ENCODE measurements around the gene KIF6. TPM values are rescaled to one million over a fixed set of nuclear protein-coding genes. Genes with fewer than 3 reads are reported as not detected.

KIF6 gene
- total and polyA plus RNA-seq, 11 donors: 0.06 to 0.77 (median 0.48) TPM

GRCh38 chr6:39520411-39520810 is 204.8 kb downstream of the KIF6 start:
- Histone ChIP-seq H3K36me3 (no peaks in the 10 kb centered on the region), H3K9me3 (no peaks in the 10 kb centered on the region), H3K4me1 (no peaks in the 10 kb centered on the region), H3K4me3 (no peak overlapping the region), H3K27ac (no peak overlapping the region), H3K27me3 (no peaks in the 10 kb centered on the region)
- 72 to 81% (median 80%) methylated on average over 5 of the region's 5 CpGs for WGBS, 4 donors
- ATAC-seq (no peak), DNase-seq (no peak)
- TF ChIP-seq, protein P1, sequence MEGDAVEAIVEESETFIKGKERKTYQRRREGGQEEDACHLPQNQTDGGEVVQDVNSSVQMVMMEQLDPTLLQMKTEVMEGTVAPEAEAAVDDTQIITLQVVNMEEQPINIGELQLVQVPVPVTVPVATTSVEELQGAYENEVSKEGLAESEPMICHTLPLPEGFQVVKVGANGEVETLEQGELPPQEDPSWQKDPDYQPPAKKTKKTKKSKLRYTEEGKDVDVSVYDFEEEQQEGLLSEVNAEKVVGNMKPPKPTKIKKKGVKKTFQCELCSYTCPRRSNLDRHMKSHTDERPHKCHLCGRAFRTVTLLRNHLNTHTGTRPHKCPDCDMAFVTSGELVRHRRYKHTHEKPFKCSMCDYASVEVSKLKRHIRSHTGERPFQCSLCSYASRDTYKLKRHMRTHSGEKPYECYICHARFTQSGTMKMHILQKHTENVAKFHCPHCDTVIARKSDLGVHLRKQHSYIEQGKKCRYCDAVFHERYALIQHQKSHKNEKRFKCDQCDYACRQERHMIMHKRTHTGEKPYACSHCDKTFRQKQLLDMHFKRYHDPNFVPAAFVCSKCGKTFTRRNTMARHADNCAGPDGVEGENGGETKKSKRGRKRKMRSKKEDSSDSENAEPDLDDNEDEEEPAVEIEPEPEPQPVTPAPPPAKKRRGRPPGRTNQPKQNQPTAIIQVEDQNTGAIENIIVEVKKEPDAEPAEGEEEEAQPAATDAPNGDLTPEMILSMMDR (IDR thresholded peaks at IDR 0.05): no peak
- TF ChIP-seq POLR2A (IDR thresholded peaks at IDR 0.05): no peak
- intact Hi-C loops (cut with DNase I): no loop called here

- H3K9me3 ChIP-seq: no peaks in the 10 kb centered on the region
- no peak overlapping the region for H3K27ac ChIP-seq
- ATAC-seq (no peak), DNase-seq (no peak)
- TF ChIP-seq, protein P1 (IDR thresholded peaks at IDR 0.05): no peak
- TF ChIP-seq POLR2A (IDR thresholded peaks at IDR 0.05): no peak
- no peaks in the 10 kb centered on the region for H3K36me3 ChIP-seq
- WGBS, 4 donors: 68 to 72% (median 69%) methylated on average over 2 of the region's 2 CpGs
- no peaks in the 10 kb centered on the region for H3K27me3 ChIP-seq
- H3K4me1 ChIP-seq: no peaks in the 10 kb centered on the region
- H3K4me3 ChIP-seq: no peak overlapping the region
- intact Hi-C loops (cut with DNase I): no loop called here
These were observed 207.0 kb downstream of the KIF6 start for GRCh38 chr6:39518221-39518620.

GRCh38 chr6:39517756-39518155 is 207.5 kb downstream of the KIF6 start:
- H3K4me1 ChIP-seq: no peaks in the 10 kb centered on the region
- no peak overlapping the region for H3K27ac ChIP-seq
- no peak for TF ChIP-seq POLR2A (IDR thresholded peaks at IDR 0.05)
- TF ChIP-seq, protein P1 (IDR thresholded peaks at IDR 0.05): no peak
- H3K36me3 ChIP-seq: no peaks in the 10 kb centered on the region
- 31 to 47% (median 37%) methylated on average over 1 of the region's 1 CpG for WGBS, 4 donors
- peak in 1 of 4 donors; percentile 46 for ATAC-seq
- intact Hi-C loops (cut with DNase I): no loop called here
- no peak overlapping the region for H3K4me3 ChIP-seq
- DNase-seq: no peak
- H3K27me3 ChIP-seq: no peaks in the 10 kb centered on the region
- no peaks in the 10 kb centered on the region for H3K9me3 ChIP-seq

GRCh38 chr6:39516471-39516870 is 208.7 kb downstream of the KIF6 start:
- ATAC-seq (no peak), DNase-seq (no peak)
- Histone ChIP-seq H3K4me3 (no peak overlapping the region), H3K27ac (no peak overlapping the region), H3K9me3 (no peaks in the 10 kb centered on the region), H3K36me3 (no peaks in the 10 kb centered on the region), H3K27me3 (no peaks in the 10 kb centered on the region), H3K4me1 (no peaks in the 10 kb centered on the region)
- no peak for TF ChIP-seq POLR2A (IDR thresholded peaks at IDR 0.05)
- TF ChIP-seq, protein P1 (IDR thresholded peaks at IDR 0.05): no peak
- intact Hi-C loops (cut with DNase I): no loop called here
